ENCODE measurements around the gene BMI1. TPM values are rescaled to one million over a fixed set of nuclear protein-coding genes. Genes with fewer than 3 reads are reported as not detected.

Gene BMI1
- polyA plus RNA-seq, 4 donors: 103 to 113 (median 109) TPM

GRCh38 chr10:22318772-22319171 is 2.1 kb upstream of the BMI1 start:
- DNase-seq (ENCODE audit: low read depth in 4 of 4, low spot score in 2 of 4): no peak

DNA sequence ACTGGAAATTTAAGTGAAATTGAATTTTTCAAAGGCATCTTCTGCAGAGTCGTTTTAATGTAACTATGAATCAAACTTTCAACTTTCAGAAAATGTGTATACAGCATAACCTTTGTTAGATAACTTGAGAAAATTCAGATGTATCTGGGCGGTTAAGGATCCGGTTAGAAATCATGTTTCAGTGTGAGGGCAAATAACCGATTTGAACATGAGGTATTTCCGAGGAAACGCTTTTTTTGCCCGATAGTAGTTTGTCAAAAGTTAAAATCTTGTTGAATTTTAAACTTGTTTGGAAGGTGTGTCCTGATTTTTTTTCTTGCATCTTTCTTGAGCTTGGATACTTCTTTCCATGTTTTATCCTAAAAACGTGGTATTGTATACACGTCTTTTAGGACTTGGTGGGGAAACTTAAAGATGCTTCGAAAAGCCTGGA is 1.3 kb upstream of the BMI1 start:
- no peak for DNase-seq (ENCODE audit: low read depth in 4 of 4, low spot score in 2 of 4)

- DNase-seq (ENCODE audit: low read depth in 4 of 4, low spot score in 2 of 4): no peak
Measured at GRCh38 chr10:22319980-22320558, 830 bp upstream of the BMI1 start.

GRCh38 chr10:22321156-22321923 is 441 bp downstream of the BMI1 start:
- peak in 1 of 4 donors; percentile 45 for DNase-seq (ENCODE audit: low read depth in 4 of 4, low spot score in 2 of 4)

- DNase-seq (ENCODE audit: low read depth in 4 of 4, low spot score in 2 of 4): no peak
Measured at GRCh38 chr10:22321924-22322640, 1.2 kb downstream of the BMI1 start.

DNA sequence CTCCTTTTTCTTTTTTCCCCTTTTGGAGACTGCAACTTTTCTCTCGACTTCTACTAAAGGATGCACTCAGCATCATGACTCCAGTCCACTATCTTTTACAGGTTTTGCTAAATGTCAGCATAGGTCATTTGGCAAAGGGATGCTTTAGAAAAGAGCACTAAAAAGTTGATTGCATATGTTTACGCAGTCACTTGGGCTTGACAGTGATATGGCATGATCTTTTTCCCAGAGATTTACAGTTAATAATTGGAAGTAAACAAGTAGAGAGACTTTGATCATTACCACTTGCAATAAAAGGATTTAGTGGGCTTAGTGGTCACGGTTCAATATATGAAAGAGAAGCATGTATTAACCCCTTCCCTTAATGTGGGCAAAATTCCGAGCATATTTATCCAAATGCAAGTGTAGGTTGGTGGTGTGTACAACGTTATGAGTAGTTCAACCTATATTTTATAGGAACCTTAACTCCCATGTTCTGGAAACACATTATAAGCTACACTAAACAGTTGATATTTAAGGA is 1.8 kb downstream of the BMI1 start:
- DNase-seq (ENCODE audit: low read depth in 4 of 4, low spot score in 2 of 4): no peak

GRCh38 chr10:22323538-22324305 is 2.8 kb downstream of the BMI1 start:
- no peak for DNase-seq (ENCODE audit: low read depth in 4 of 4, low spot score in 2 of 4)

DNA sequence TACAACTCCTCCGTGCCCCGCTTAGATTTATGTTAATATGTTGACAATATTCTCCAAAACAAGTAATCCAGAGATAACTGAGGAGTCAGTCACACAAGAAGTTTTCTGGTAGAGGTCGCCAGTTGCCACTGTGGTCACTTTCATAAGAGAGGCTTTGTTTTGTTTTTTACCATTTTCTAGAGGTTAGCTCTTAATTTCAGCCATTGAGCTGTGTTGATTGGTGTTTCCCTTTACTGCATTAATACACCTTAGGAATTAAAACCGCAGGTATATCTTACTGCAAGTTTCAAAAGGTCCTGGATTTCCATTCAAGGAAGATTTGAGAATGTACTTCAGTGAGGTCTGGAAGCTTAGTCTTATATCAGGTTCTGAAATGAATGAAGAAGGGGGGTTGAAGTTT is 3.5 kb downstream of the BMI1 start:
- DNase-seq (ENCODE audit: low read depth in 4 of 4, low spot score in 2 of 4): no peak

DNA sequence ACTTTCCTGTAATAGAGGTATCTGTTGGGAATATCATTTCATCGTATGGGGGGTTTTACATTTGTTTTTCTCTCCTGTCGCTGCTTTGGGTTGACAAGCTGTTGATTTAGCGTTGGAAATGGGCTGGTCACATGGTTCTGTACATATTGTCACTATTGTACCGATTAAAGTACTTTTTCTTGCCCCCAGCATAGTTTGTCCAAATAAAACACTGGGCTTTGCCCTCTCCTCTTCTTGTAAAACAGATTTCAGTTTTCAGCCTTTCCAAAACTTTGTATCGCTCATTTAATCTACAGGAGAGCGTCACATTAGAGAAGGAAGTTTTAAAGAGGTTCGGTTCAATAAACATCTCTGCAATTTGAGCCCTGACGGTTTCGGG is 4.0 kb downstream of the BMI1 start:
- DNase-seq (ENCODE audit: low read depth in 4 of 4, low spot score in 2 of 4): no peak

- DNase-seq (ENCODE audit: low read depth in 4 of 4, low spot score in 2 of 4): no peak
Measured at GRCh38 chr10:22325272-22326144, 4.6 kb downstream of the BMI1 start.

DNA sequence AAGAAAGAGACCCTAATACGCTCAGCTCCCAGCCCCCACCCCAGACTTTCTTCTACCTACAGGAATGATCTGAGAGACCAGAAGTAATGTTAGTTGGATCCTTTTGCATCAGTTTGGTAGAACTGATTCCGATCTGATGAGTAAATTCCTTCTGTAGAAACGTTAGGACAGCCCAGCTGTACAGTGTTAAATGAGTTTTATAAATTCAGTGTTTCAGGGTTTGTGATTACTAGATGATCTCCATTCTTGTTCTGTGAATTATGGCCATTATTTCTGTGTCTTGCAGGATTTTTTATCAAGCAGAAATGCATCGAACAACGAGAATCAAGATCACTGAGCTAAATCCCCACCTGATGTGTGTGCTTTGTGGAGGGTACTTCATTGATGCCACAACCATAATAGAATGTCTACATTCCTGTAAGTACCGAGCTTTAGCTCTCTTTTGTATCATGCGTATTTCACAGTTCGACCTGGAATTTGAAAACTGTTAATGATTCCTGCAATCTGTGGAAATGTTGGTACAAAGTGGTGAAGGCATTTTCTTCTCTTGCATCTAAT is 5.3 kb downstream of the BMI1 start:
- no peak for DNase-seq (ENCODE audit: low read depth in 4 of 4, low spot score in 2 of 4)

DNA sequence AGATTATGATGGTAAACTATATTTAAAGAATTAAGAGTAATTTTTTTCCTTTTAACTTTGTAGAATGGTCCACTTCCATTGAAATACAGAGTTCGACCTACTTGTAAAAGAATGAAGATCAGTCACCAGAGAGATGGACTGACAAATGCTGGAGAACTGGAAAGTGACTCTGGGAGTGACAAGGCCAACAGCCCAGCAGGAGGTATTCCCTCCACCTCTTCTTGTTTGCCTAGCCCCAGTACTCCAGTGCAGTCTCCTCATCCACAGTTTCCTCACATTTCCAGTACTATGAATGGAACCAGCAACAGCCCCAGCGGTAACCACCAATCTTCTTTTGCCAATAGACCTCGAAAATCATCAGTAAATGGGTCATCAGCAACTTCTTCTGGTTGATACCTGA is 8.3 kb downstream of the BMI1 start:
- DNase-seq (ENCODE audit: low read depth in 4 of 4, low spot score in 2 of 4): no peak

DNA sequence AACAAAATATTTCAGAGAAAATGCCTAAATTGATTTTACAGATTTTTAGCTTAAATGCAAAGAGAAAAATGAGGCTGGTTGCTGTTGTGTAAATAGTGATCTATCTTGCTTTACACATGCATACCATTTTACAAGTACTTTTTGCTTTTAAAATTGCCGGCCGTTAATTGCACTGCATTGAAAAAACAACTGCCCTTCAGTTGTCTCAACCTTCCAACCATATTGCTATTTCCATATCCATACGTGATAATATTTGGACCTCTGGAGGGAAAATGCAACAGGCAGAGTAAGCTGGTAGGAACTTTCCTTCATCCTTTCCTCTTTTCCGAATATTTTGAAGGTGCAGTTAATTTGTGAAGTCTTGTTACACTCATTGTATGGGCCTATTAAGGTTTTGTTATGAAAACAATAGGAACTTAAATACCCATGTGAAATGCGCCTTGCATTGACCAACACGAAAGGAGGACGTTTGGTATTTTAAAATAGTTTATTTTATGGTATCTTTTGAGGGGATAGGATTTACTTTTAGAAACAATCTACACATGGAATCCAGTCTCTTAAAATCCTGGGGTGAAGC is 11.3 kb downstream of the BMI1 start:
- DNase-seq (ENCODE audit: low read depth in 4 of 4, low spot score in 2 of 4): no peak

DNA sequence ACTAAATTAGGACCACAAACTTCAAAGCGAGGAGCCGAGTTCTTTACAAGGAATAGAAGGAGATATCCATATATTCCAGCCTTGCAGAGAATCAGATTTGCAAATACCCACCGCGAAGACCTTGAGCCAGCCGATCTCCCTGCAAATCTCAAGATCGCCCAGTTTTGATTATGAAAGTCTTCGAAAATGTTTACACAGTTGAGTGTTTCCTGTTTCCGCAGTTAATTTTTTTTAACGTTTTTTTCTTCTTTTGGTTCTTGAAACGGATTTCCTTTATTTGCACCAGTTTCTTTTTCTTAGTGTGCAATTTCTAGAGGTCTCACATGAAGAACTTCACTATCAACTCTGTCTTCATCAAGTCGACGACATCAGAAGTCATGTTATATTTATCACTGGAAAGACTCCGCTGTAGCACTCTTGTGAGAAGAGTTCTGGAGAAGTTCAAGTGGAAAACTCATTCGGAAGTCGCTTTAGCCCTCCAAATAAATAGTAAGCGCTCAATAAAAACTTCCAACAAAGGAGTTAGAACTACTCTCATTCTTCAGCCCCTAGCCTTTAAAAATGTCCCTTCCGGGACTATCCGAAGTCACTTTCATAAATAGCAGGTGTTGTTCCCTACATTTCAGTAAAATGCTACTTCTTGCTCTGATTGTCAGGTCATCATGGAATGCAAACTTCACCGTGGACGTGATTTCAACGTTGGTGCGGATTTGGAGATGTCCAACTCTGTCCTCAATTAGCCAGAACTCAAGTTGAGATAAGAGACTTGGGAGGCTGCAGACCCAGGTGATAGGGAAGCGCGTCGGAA is 12.5 kb downstream of the BMI1 start:
- no peak for DNase-seq (ENCODE audit: low read depth in 4 of 4, low spot score in 2 of 4)

GRCh38 chr10:22333975-22334282 is 13.0 kb downstream of the BMI1 start:
- no peak for DNase-seq (ENCODE audit: low read depth in 4 of 4, low spot score in 2 of 4)

GRCh38 chr10:22334414-22335172 is 13.7 kb downstream of the BMI1 start:
- DNase-seq (ENCODE audit: low read depth in 4 of 4, low spot score in 2 of 4): no peak

GRCh38 chr10:22335173-22335933 is 14.5 kb downstream of the BMI1 start:
- DNase-seq (ENCODE audit: low read depth in 4 of 4, low spot score in 2 of 4): no peak

Measured in left renal cortex interstitium (tissue), 4 donors.